Body of pancreas (tissue), 4 donors: ENCODE data around the gene KLK8.

ENCODE experiments used
- CTCF ChIP-seq, 7 experiments: fragments of 450-650 bp in 4 of 7; fragments of 200-600 bp in 3 of 7; sonication (generic) in 3 of 7; IDR thresholded peaks; one replicate each; pipeline ENCODE4 v1.5.1; 2016 to 2019; ENCODE audit warnings: antibody characterized with exemption in 7 of 7
- POLR2A ChIP-seq, 3 donors: fragments of 450-650 bp; IDR thresholded peaks; one replicate each; pipeline ENCODE4 v1.6.1; 2016; ENCODE audit warnings: antibody characterized with exemption in 3 of 3, mild to moderate bottlenecking in 2 of 3

- TF ChIP-seq POLR2A (IDR thresholded peaks at IDR 0.05) = no peak
- no peak for TF ChIP-seq CTCF (IDR thresholded peaks at IDR 0.05)
These were observed 32.5 kb downstream of the KLK8 start for GRCh38 chr19:50968716-50969412.
